Measurements from ENCODE around the gene ZFR2.

Gene ZFR2

GRCh38 chr19:3803114-3803888 is 65.5 kb downstream of the ZFR2 start:
- H3K4me3 ChIP-seq (ENCODE audit: low read length), result no peak overlapping the region
- no peak for DNase-seq (ENCODE audit: low read depth)
- TF ChIP-seq CTCF (conservative IDR thresholded peaks at IDR 0.05; ENCODE audit: low read depth, low read length), result no peak

- H3K4me3 ChIP-seq (ENCODE audit: low read length), result no peak overlapping the region
- TF ChIP-seq CTCF (conservative IDR thresholded peaks at IDR 0.05; ENCODE audit: low read depth, low read length), result peak; percentile 39
- no peak for DNase-seq (ENCODE audit: low read depth)
Measured at GRCh38 chr19:3801412-3802096, 67.3 kb downstream of the ZFR2 start.

- H3K4me3 ChIP-seq (ENCODE audit: low read length), result no peak overlapping the region
- DNase-seq (ENCODE audit: low read depth), result no peak
- no peak for TF ChIP-seq CTCF (conservative IDR thresholded peaks at IDR 0.05; ENCODE audit: low read depth, low read length)
Measured at GRCh38 chr19:3800996-3801395, 67.8 kb downstream of the ZFR2 start.

- no peak for TF ChIP-seq CTCF (conservative IDR thresholded peaks at IDR 0.05; ENCODE audit: low read depth, low read length)
- no peak for DNase-seq (ENCODE audit: low read depth)
- no peak overlapping the region for H3K4me3 ChIP-seq (ENCODE audit: low read length)
Measured at GRCh38 chr19:3798137-3798536, 70.7 kb downstream of the ZFR2 start.

GRCh38 chr19:3796358-3796757 is 72.5 kb downstream of the ZFR2 start:
- no peak overlapping the region for H3K4me3 ChIP-seq (ENCODE audit: low read length)
- DNase-seq (ENCODE audit: low read depth), result no peak
- TF ChIP-seq CTCF (conservative IDR thresholded peaks at IDR 0.05; ENCODE audit: low read depth, low read length), result no peak

GRCh38 chr19:3793799-3794198 is 75.0 kb downstream of the ZFR2 start:
- TF ChIP-seq CTCF (conservative IDR thresholded peaks at IDR 0.05; ENCODE audit: low read depth, low read length), result no peak
- no peak for DNase-seq (ENCODE audit: low read depth)

GRCh38 chr19:3792114-3792513 is 76.7 kb downstream of the ZFR2 start:
- no peak for DNase-seq (ENCODE audit: low read depth)
- no peak overlapping the region for H3K4me3 ChIP-seq (ENCODE audit: low read length)
- TF ChIP-seq CTCF (conservative IDR thresholded peaks at IDR 0.05; ENCODE audit: low read depth, low read length), result no peak

More at GRCh38 chr19:3793799-3794198, 75.0 kb downstream of the ZFR2 start:
- H3K4me3 ChIP-seq (ENCODE audit: low read length), result no peak overlapping the region
